ENCODE results near the gene FBXW8.
"Not testable (repeated sequence)": the region's sequence is repeated elsewhere in the genome, so short reads cannot be mapped to it uniquely, and the experiment has no call there.

Gene FBXW8

DNA sequence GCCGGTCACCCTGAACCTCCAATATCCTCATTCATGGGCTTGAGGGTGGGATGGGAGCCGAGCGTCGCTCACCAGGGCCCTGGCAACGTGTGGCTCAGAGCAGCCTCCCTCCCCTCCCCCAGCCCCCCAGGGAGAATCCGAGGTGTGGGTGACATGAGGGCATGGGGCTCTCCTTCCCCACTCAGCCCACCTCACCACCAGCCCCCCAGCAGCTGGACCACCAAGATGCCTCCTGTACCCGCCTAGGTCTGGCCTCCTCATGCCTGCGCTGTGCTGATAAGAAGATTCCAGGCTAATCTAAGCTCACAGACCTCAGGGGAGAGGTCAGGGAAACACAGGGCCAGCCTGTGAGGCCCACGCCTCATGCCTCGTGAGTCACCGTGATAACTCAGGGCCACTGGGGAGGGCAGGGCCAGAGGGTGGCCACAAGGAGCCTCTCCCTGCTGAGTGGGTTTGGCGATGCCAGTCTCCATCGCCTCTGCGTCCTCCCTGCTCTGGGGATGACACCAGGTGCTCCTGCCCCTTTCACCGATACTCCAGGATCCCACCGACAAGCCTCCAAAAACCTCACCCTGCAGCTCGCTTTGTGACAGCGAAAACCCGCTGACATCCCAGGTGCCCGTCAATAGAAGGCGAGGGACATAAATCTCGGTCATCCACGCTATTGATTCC lies 131.6 kb downstream of the FBXW8 start:
- DNase-seq = no peak

- no peak for DNase-seq
Observed at GRCh38 chr12:117042862-117043261, 132.1 kb downstream of the FBXW8 start.

- DNase-seq = no peak
Observed at GRCh38 chr12:117044311-117044710, 133.6 kb downstream of the FBXW8 start.

DNA sequence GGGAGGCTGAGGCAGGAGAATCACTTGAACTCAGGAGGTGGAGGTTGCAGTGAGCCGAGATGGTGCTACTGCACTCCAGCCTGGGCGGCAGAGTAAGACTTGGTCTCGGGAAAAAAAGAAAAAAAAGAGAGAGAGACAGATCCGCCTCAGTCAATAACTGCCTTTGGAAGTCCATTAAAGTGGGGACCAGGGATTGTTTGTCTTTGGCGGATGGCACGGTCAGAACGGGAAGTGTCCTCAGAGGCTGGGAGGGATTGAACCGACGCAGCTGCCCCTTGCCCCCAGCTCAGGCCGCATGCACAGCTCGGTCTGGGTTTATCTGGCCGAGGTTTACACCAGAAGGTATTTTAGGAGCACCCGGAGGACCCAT lies 134.0 kb downstream of the FBXW8 start:
- DNase-seq = no peak

DNA sequence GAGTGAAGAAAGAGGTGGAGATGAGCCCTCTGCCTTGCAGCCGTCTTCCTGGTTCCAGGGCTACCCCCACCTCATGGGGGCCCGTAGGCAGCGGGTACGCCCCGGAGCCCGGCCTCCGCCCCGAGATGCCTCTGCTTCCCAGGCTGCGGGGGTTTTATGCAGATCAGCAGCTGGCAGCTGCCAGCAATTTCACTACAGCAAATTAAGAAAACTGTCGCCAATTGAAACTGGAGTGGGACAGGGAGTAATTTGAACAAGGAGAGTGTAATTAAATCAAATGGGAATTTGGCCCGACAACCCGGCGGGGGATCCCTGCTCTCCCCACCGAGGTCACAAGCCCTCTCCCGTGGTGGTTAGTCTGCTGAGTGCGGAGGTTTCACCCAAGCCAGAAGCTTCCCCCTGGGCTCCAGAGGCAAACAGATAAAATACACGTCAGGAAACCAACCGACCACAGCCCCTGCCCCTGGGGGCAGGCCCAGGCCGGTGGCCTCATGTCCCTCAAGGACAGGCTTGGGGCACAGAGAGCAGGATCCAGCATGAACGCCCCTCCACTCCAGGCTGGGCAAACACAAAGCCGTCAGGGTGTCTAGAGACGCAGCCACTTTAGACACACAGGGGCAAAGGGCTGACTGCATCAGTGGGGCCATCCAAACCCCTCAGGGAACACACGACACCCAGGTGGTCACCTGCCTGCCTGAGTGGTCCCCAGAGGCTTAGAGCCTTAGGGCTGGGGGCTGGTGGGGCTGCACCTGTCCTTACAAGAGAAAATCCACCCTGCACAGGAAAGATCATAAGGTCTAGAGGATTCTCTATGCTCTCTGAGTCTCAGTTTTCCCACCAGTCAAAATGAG lies 134.6 kb downstream of the FBXW8 start:
- DNase-seq = no peak

- no peak for DNase-seq
Observed at GRCh38 chr12:117046011-117046369, 135.2 kb downstream of the FBXW8 start.

GRCh38 chr12:117046425-117046824 lies 135.7 kb downstream of the FBXW8 start:
- no peak for DNase-seq

DNA sequence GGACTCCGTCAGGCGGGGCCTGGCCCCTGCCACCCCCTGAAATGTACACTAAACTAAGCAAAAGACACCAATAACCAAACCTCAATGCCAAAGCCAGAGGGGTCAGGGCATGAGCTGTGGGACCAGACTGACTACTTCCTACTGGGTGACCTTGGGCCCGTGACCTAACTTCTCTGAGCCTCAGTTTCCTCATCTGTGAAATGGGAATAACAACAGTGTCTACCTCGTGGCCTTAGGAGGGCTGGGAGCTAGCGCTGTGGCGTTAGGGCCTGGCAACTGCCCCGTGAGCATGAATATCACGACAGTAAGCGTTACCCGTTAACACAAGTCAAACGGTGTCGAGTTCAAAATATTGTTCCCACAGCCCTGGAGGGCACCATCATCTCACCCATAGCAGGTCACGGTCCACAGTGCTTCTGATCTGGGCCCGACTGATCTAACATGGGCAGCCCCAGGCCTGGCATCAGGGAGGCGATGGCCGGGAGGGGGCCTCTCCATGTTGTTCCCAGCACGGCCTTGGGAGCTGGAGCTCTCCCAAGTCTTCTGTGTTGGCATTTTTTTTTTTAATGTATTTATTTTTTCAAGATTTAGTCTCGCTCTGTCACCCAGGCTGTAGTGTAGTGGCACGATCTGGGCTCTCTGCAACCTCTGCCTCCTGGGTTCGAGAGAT lies 136.2 kb downstream of the FBXW8 start:
- DNase-seq = no peak

DNA sequence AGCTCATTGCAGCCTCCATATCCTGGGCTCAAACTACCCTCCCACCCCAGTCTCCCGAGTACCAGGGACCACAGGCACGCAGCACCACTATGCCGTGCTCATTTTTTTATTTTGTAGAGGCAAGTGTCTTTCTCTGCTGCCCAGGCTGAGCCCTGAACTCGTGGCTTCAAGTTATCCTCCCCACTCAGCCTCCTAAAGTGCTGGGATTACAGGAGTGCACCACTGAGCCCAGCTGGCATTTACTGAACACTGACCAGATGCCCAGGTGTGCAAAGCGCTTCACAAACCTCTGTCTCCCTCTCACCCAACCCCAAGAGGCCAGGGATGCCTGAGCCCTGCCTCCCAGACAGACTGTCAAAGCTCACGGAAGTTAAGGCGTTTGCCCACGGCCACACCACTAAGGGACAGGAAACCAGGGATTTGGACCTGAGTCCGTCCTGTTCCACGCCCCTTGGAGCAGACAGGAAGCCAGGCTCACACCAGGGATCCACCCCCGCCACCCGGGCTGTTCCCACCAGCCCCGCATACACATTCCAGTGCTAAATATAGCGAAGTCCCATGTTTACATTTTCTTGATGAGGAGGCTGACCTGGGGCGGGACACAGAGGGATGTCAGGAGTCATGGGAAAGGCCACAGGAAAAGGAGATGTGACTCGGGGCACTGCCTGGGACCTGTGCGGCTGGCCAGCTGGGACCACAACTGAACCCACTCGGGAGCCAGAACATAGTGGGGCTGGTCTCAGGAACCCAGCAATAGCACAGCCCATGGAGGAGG lies 137.2 kb downstream of the FBXW8 start:
- DNase-seq = no peak

GRCh38 chr12:117048585-117048904 lies 137.8 kb downstream of the FBXW8 start:
- no peak for DNase-seq

GRCh38 chr12:117049295-117049694 lies 138.5 kb downstream of the FBXW8 start:
- no peak for DNase-seq

DNA sequence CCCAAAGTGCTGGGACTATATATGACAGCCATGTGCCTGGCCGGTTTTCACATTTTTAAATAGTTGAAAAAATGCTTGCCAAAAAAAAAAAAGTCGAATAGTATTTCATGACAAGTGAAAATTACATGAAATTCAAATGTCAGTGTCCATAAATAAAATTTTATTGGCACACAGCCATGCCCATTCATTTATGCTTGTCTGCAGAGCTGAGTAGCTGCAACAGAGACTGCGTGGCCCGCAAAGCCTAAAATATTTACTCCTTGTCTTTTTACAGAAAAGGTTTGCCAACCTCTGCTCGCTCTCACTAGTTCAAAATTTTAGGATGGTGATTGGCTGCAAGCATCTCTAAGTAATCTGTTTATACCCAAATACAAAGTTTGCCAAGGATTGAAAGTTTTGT lies 139.3 kb downstream of the FBXW8 start:
- DNase-seq = no peak

GRCh38 chr12:117051380-117051779 lies 140.6 kb downstream of the FBXW8 start:
- DNase-seq = no peak

DNA sequence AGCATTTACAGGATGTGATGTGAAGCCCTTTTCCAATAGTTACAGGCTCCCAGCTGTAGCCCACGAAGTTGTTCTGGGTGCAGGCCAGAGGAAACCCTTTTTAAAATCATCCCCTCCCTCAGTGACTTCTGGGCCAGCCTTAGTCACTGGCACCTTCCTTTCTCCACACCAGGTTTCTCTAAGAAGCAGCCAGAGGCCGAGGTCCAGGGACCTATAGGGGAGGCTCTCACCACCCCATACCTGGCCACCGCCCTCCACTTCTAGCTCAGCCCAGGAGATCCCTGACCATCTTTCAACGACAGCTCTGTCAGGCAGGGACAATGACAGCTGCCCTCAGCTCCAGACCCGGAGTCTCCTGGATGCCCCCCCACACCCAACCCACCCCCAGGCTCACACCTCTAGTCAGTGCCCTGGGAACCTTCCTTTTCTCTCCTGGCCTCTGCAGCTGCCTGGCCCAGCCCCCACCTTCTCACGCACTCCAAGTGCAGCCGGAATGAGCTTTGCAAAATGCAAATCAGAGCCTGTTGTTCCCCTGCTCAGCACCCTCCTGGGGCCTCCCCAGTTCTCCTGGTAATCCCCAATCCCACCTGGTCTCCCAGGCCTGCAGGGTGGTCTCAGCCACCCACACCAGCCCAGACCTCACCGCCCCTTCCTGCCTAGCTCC lies 141.8 kb downstream of the FBXW8 start:
- DNase-seq = no peak

GRCh38 chr12:117053050-117053400 lies 142.3 kb downstream of the FBXW8 start:
- no peak for DNase-seq

DNA sequence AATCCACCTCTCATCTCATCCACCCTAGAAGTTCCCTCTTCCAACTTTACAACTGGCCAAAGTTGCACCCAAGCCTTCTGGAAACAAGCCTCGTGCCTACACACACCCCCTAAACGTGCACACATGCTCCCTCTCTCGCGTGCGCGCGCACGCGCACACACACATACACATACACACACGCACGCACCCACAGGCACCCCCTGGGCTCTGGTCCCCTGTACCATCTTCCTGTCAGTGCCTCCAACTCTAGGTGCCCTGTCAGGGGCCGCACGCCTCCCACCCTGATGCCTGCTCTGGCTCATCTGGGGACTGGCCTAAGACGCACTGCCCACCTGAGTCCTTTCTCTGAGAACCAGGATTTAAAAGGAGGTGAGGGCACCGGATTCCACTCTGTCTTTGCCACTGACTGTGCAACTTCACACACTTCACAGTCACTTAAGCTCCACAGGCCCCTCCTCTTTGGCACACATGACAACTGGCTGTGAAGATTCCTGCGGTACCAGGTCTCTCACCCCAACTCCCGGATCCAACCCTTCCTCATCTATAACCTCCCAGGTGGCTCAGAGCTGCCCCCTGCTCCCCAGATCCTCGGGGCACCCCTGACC lies 142.9 kb downstream of the FBXW8 start:
- DNase-seq = no peak

GRCh38 chr12:117054279-117054678 lies 143.5 kb downstream of the FBXW8 start:
- no peak for DNase-seq

DNA sequence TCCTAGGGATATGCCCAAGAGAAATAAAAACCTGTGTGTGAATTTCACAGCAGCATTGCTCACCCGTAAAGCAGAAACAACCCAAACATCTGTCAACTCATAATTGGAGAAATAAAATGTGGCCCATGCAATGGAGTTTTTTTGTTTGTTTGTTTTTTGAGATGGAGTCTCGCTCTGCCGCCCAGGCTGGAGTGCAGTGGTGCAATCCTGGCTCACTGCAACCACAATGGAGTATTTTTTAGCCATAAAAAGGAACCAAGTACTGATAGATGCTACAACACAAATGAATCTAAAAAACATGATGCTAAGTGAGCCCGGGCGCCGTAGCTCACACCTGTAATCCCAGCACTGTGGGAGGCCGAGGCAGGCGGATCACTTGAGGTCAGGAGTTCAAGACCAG lies 146.9 kb downstream of the FBXW8 start:
- not testable (repeated sequence) for DNase-seq

DNA sequence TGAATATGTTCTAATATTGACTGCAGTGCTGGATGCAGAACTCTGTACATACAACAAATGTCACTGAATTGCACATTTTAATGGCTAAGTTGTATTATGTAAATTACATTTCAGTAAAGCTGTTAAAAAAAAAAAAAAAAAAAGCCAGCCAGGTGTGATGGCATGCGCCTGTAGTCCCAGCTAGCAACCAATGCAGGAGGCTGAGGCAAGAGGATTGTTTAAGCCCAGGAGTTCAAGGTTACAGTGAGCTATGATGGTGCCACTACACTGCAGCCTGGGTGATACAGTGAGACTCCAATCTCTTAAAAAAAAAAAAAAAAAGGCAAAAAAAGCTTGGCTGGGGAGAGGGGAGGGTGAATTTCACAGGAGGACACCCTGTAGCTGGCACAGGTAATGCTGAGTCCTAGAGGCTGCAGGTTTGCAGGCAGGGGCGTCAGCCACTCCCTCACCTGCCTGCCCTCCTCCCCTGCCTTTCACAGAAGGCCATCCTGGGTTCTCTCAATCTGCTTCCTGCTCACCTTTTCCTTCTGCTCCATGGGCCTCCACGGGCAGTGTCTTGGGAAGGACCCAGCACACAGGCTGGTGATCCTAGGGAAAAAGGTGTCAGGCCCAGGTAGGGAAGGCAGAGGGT lies 147.8 kb downstream of the FBXW8 start:
- DNase-seq = no peak

GRCh38 chr12:117059156-117059555 lies 148.4 kb downstream of the FBXW8 start:
- no peak for DNase-seq

DNA sequence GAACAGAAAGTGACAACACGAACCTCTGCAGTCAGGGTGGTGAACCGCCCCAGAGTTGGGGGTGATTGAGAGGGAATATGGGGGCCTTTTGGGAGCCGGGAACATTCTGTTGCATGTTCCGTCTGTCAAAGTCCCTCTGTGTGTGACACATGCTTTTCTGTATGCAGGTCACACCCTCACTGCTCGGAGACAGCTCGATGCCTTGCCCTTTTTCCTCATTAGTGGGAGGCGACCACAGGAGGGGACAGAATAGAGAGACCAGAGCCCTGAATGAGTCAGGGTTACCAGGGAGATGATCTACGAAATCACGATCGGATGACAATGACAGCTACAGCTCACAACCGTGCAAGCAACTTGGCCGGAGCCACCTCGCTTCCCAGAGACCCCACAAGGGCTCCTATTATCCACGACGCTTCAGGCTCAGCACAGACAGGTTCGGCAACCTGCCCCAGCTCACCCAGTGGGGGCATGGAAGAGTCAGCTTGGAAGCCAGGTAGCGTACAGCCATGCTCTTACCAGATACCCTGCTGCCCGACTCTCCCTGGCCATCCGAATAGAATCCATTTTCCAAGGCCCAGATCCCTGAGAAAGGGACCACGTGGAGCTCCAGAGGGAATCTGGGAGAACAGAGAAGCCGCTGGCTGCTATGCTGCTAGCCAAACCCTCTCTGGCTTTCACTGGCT lies 149.6 kb downstream of the FBXW8 start:
- no peak for DNase-seq

- no peak for DNase-seq
Observed at GRCh38 chr12:117060929-117061305, 150.2 kb downstream of the FBXW8 start.
